ENCODE measurements around the gene TLE1. TPM values are rescaled to one million over a fixed set of nuclear protein-coding genes. Genes with fewer than 3 reads are reported as not detected.

Gene TLE1
- total RNA-seq, 1 donor from 2014 or later: 60.6 TPM

GRCh38 chr9:81592887-81593266 is 96.5 kb downstream of the TLE1 start:
- DNase-seq (ENCODE audit: extremely low spot score, unreplicated experiment): no peak
- peaks cover 81% of the 10 kb centered on the region for H3K36me3 Mint-ChIP-seq (ENCODE audit: unreplicated experiment)
- H3K4me1 Mint-ChIP-seq (ENCODE audit: unreplicated experiment): peaks cover 55% of the 10 kb centered on the region
- no peak overlapping the region for H3K27ac Mint-ChIP-seq (ENCODE audit: unreplicated experiment)
- no peaks in the 10 kb centered on the region for H3K27me3 Mint-ChIP-seq (ENCODE audit: unreplicated experiment)
- TF ChIP-seq CTCF (IDR thresholded peaks at IDR 0.05): no peak
- H3K9me3 Mint-ChIP-seq (ENCODE audit: unreplicated experiment): peaks cover 5% of the 10 kb centered on the region
- no peak overlapping the region for H3K4me3 Mint-ChIP-seq (ENCODE audit: unreplicated experiment)

GRCh38 chr9:81591791-81592190 is 97.6 kb downstream of the TLE1 start:
- no peak for DNase-seq (ENCODE audit: extremely low spot score, unreplicated experiment)
- H3K27me3 Mint-ChIP-seq (ENCODE audit: unreplicated experiment): no peaks in the 10 kb centered on the region
- H3K4me3 Mint-ChIP-seq (ENCODE audit: unreplicated experiment): no peak overlapping the region
- peaks cover 5% of the 10 kb centered on the region for H3K9me3 Mint-ChIP-seq (ENCODE audit: unreplicated experiment)
- peaks cover 61% of the 10 kb centered on the region for H3K4me1 Mint-ChIP-seq (ENCODE audit: unreplicated experiment)
- H3K27ac Mint-ChIP-seq (ENCODE audit: unreplicated experiment): no peak overlapping the region
- no peak for TF ChIP-seq CTCF (IDR thresholded peaks at IDR 0.05)
- H3K36me3 Mint-ChIP-seq (ENCODE audit: unreplicated experiment): peaks cover 83% of the 10 kb centered on the region

- peaks cover 57% of the 10 kb centered on the region for H3K4me1 Mint-ChIP-seq (ENCODE audit: unreplicated experiment)
- no peak overlapping the region for H3K27ac Mint-ChIP-seq (ENCODE audit: unreplicated experiment)
- peaks cover 5% of the 10 kb centered on the region for H3K9me3 Mint-ChIP-seq (ENCODE audit: unreplicated experiment)
- peaks cover 73% of the 10 kb centered on the region for H3K36me3 Mint-ChIP-seq (ENCODE audit: unreplicated experiment)
- DNase-seq (ENCODE audit: extremely low spot score, unreplicated experiment): no peak
- no peak for TF ChIP-seq CTCF (IDR thresholded peaks at IDR 0.05)
- H3K27me3 Mint-ChIP-seq (ENCODE audit: unreplicated experiment): no peaks in the 10 kb centered on the region
- H3K4me3 Mint-ChIP-seq (ENCODE audit: unreplicated experiment): no peak overlapping the region
Observed at GRCh38 chr9:81590688-81591087, 98.7 kb downstream of the TLE1 start.

- Mint-ChIP-seq H3K36me3 (ENCODE audit: unreplicated experiment) (peaks cover 76% of the 10 kb centered on the region), H3K27ac (ENCODE audit: unreplicated experiment) (peak overlapping the region; percentile 97), H3K4me3 (ENCODE audit: unreplicated experiment) (no peak overlapping the region), H3K4me1 (ENCODE audit: unreplicated experiment) (peaks cover 62% of the 10 kb centered on the region), H3K27me3 (ENCODE audit: unreplicated experiment) (no peaks in the 10 kb centered on the region), H3K9me3 (ENCODE audit: unreplicated experiment) (peaks cover 3% of the 10 kb centered on the region)
- DNase-seq (ENCODE audit: extremely low spot score, unreplicated experiment): no peak
- TF ChIP-seq CTCF (IDR thresholded peaks at IDR 0.05): no peak
Observed at GRCh38 chr9:81589819-81590218, 99.5 kb downstream of the TLE1 start.

GRCh38 chr9:81589392-81589791 is 100.0 kb downstream of the TLE1 start:
- no peaks in the 10 kb centered on the region for H3K9me3 Mint-ChIP-seq (ENCODE audit: unreplicated experiment)
- peaks cover 61% of the 10 kb centered on the region for H3K4me1 Mint-ChIP-seq (ENCODE audit: unreplicated experiment)
- no peak overlapping the region for H3K4me3 Mint-ChIP-seq (ENCODE audit: unreplicated experiment)
- peaks cover 75% of the 10 kb centered on the region for H3K36me3 Mint-ChIP-seq (ENCODE audit: unreplicated experiment)
- no peak for DNase-seq (ENCODE audit: extremely low spot score, unreplicated experiment)
- H3K27me3 Mint-ChIP-seq (ENCODE audit: unreplicated experiment): no peaks in the 10 kb centered on the region
- H3K27ac Mint-ChIP-seq (ENCODE audit: unreplicated experiment): peak overlapping the region; percentile 97
- no peak for TF ChIP-seq CTCF (IDR thresholded peaks at IDR 0.05)

Data from osteocyte (in vitro differentiated cells).